GM19395 (cell line): Measurements from ENCODE around the gene STAT5B.
A peak's percentile ranks its signal among the peaks of the same experiment; 100 is the strongest.
"Not testable (repeated sequence)": the region's sequence is repeated elsewhere in the genome, so short reads cannot be mapped to it uniquely, and the experiment has no call there.

Experiments
- ATAC-seq: cut with Tn5 transposase; IDR thresholded peaks from one replicate; pipeline ENCODE4 v1.9.1; 2021; ENCODE audit warnings: mild to moderate bottlenecking, moderate library complexity; ENCODE audit not compliant: unreplicated experiment

Gene STAT5B

GRCh38 chr17:42276359-42276608 is at the start of gene STAT5B:
TSS of gene STAT5B (minus strand) at chr17:42276391. CDS start at chr17:42232127, 44,264 bp downstream.
- ATAC-seq: no peak

GRCh38 chr17:42325026-42325425 is 48.8 kb upstream of the STAT5B start:
- no peak for ATAC-seq

GRCh38 chr17:42323268-42323773 is 47.1 kb upstream of the STAT5B start:
- ATAC-seq: no peak

GRCh38 chr17:42322382-42323267 is 46.4 kb upstream of the STAT5B start:
- ATAC-seq: peak; percentile 54

- no peak for ATAC-seq
Measured at GRCh38 chr17:42321555-42321954, 45.4 kb upstream of the STAT5B start.

GRCh38 chr17:42317967-42318366 is 41.8 kb upstream of the STAT5B start:
- not testable (repeated sequence) for ATAC-seq

- ATAC-seq: no peak
Measured at GRCh38 chr17:42317266-42317845, 41.2 kb upstream of the STAT5B start.

- no peak for ATAC-seq
Measured at GRCh38 chr17:42316755-42317154, 40.6 kb upstream of the STAT5B start.

GRCh38 chr17:42315402-42316156 is 39.4 kb upstream of the STAT5B start:
- no peak for ATAC-seq

GRCh38 chr17:42313773-42314566 is 37.8 kb upstream of the STAT5B start:
- no peak for ATAC-seq

GRCh38 chr17:42313389-42313772 is 37.2 kb upstream of the STAT5B start:
- no peak for ATAC-seq

GRCh38 chr17:42312285-42313130 is 36.3 kb upstream of the STAT5B start:
- no peak for ATAC-seq

- no peak for ATAC-seq
Measured at GRCh38 chr17:42312035-42312284, 35.8 kb upstream of the STAT5B start.

GRCh38 chr17:42311240-42312034 is 35.2 kb upstream of the STAT5B start:
- ATAC-seq: no peak

GRCh38 chr17:42310787-42311215 is 34.6 kb upstream of the STAT5B start:
- no peak for ATAC-seq

- ATAC-seq: no peak
Measured at GRCh38 chr17:42309986-42310786, 34.0 kb upstream of the STAT5B start.

- no peak for ATAC-seq
Measured at GRCh38 chr17:42309142-42309541, 33.0 kb upstream of the STAT5B start.

GRCh38 chr17:42308446-42308845 is 32.3 kb upstream of the STAT5B start:
- no peak for ATAC-seq
